ENCODE measurements around the gene CENPH.
"Not testable (repeated sequence)": the region's sequence is repeated elsewhere in the genome, so short reads cannot be mapped to it uniquely, and the experiment has no call there.

Gene CENPH

DNA sequence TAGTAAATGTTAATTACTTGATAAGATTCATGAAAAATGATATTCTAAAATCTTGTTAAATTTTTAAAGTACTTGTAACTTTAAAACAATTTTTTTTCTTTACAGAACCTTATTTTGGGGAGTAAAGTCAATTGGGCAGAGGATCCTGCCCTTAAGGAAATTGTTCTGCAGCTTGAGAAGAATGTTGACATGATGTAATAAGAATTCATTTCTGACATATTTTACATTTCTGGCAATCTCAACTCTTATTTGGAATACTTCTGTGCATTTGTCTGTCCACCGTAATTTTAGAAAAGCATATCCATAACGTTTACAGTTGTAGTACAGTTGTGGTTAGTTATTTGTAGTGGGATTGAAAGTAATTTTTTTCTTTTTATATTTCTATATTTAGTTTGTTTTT, 20.2 kb downstream of the CENPH start:
- no peak for DNase-seq (ENCODE audit: low read depth)

- no peak for DNase-seq (ENCODE audit: low read depth)
These were observed 21.8 kb downstream of the CENPH start for GRCh38 chr5:69211200-69211599.

DNA sequence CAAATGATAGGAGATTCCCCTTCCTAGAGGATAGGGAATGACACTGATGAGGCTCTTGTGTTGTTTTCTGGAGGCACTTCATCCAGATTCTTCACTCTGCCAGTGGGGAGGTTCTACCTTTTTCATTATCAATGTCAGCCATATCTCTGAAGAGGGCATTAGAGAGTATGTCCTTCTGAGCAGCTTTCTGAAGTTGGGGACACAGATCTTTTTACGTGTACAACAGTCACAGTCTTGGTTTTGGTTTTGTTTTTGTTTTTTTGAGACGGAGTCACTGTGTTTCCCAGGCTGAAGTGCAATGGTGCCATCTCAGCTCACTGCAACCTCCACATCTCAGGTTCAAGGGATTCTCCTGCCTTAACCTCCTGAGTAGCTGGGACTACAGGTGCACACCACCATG, 22.6 kb downstream of the CENPH start:
- no peak for DNase-seq (ENCODE audit: low read depth)

DNA sequence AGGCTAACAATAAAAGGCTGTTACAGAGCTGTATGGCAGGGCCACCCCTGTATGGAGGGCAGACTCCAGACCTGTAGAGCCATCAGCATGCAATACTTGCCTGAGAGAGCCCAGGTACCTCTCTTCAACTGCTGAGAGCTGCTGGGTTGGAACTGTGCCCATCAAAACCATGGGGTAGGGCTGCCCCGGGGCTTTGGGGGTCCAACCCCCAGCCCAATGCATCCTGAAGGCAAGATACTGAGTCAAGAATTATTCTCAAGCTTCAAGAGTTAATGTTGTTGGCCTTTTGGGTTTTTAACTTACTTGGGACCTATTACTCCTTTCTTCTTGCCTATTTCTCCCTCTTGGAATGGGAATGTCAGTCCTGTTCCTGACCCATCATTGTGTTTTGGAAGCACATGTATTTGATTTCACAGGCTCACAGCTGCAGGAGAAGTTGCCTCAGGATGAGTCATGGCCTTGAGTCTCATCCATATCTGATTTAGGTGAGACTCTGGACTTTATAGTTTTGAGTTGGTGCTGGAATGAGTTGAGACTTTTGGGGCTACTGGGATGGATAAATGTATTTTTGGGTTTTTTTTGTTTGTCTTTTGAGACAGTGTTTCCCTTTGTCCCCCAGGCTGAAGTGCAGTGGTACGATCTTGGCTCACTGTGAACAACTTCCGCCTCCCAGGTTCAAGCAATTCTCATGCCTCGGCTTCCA, 24.3 kb downstream of the CENPH start:
- DNase-seq (ENCODE audit: low read depth) = no peak

DNA sequence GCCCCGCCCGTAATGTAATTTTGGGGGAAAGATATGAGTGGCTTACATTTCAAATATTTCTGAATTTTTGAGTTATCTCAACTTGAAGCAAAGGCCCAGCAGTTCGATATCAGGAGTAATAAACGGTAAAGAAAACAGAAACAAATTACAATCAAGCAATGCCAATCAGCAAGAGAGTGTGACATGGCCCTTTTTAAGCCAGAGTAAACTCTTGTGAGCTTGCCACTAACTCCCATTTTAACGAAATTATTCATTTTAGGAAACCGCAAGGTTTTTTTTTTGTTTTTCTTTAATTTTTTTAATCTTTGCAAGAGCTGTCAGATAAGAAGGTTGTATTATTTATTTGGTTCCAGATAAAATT, 27.7 kb downstream of the CENPH start:
- DNase-seq (ENCODE audit: low read depth) = no peak

DNA sequence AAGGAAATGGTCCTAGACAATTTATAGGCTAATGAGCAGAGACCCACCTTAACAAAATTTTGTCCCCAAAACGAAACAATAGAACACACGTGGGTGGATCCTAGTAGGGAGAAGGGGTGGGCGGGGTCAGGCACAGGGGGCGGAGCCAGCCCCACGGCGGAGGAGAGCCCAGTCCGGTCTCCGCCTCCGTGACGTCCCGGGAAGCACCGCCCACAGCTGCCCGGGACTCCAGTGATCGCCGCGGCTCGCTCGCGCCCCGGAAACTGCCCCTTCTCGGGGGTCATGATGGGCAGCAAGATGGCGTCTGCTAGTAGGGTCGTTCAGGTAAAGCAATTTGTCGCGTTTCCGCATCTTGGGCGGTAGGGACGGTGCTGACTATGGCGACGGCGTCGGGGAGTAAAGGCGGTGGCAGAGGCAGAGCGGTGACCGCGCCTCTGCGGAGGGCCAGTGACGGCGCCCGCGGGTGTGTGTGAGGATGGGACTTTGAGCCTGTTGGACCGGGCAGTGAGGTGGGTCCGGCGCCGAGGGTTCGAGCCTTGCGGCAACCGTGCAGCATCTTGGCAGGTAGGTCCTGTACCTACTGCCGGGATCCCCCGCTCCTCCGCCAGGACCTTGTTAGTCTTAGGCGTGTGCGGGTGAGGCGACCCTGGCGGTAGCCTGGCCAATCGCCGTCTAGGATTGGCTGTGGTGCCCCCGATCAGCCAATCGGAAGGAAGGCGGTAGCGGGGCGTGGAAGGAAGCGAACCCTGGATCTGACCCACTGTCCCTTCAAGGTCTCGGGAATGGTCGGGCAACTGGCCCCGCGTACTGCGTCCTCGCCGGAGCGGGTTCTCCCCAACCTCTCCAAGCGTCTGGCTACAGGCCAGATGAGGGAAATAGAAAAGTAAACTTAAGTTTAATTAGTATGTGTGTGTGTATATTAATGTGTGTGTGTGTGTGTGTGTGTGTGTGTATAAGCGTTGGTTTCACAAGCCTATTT, 28.5 kb downstream of the CENPH start:
- DNase-seq (ENCODE audit: low read depth) = peak; percentile 93

- no peak for DNase-seq (ENCODE audit: low read depth)
These were observed 30.6 kb downstream of the CENPH start for GRCh38 chr5:69219939-69220338.

DNA sequence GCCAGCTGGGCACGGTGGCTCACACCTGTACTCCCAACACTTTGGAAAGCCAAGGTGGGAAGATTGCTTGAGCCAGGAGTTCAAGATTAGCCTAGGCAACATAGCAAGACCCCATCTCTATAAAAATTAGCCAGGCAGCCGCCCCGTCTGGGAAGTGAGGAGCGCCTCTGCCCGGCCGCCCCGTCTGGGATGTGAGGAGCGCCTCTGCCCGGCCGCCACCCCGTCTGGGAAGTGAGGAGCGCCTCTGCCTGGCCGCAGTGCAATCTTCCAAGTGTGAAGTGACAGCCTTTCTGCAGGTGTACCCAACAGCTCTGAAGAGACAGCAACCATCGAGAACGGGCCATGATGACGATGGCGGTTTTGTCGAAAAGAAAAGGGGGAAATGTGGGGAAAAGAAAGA, 31.0 kb downstream of the CENPH start:
- not testable (repeated sequence) for DNase-seq (ENCODE audit: low read depth)

DNA sequence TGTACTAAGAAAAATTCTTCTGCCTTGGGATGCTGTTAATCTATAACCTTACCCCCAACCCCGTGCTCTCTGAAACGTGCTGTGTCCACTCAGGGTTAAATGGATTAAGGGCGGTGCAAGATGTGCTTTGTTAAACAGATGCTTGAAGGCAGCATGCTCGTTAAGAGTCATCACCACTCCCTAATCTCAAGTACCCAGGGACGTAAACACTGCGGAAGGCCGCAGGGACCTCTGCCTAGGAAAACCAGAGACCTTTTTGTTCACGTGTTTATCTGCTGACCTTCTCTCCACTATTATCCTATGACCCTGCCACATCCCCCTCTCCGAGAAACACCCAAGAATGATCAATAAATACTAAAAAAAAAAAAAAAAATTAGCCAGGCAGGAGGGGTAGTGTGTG, 31.4 kb downstream of the CENPH start:
- not testable (repeated sequence) for DNase-seq (ENCODE audit: low read depth)

DNA sequence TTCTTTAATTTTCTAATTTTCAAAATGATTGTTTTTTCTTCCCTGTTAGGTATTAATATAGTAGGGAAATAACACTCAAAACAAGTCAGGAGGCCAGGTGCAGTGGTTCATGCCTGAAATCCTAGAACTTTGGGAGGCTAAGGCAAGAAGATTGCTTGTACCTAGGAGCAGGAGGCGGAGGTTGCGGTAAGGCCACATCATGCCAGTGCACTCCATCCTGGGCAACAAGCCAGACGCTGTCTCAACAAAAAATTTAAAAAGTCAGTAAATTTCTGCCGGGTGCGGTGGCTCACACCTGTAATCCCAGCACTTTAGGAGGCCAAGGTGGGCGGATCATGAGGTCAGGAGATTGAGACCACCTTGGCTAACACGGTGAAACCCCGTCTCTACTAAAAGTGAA, 35.1 kb downstream of the CENPH start:
- DNase-seq (ENCODE audit: low read depth) = no peak

DNA sequence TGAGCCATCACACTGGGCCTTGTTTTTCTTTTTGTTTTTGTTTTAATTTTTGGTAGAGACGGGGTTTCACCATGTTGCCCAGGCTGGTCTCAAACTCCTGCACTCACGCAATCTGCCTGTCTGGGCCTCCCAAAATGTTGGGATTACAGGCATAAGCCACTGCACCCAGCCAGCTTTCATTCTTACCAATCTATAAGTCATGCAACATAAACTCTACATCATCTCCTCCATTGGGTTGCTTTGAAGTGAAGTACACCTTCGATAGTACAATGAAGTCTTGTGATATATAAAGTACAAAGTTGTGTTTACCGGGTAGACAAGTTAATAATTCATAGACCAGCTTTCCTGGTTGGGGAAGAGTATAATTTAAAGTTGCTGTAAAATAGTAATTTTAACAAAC, 36.5 kb downstream of the CENPH start:
- no peak for DNase-seq (ENCODE audit: low read depth)

DNA sequence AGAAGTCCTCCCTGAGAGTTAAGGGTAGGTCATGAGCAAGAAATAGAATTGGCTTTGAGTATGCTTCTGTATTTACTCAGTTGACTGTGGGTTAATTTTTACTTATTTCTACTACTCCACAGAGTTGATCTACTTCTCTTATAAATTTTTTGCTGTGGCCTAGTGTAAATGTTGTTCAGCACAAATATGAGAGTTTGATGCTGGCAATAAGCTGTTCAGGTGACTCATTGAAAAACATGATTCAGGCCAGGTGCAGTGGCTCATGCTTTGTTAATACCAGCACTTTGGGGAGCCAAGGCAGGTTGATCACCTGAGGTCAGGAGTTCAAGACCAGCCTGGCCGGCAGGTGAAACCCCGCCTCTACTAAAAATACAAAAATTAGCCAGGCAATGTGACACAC, 40.8 kb downstream of the CENPH start:
- DNase-seq (ENCODE audit: low read depth) = no peak

DNA sequence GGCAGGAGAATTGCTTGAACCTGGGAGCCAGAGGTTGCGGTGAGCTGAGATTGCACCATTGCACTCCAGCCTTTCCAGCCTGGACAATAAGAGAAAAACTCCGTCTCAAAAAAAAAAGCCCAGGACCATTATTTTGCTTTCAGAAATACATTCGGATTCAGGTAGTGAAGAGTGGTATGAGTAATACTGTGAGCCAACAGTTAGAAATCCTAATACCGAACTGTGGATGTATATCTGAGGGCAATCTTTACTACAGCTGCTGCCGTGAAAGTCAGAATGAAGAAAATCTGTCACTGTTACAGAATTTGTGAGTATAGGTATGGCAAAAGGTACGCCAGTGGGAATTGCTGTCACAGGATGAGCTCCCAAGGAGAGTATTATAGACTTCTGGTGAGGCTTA, 41.9 kb downstream of the CENPH start:
- DNase-seq (ENCODE audit: low read depth) = no peak

- no peak for DNase-seq (ENCODE audit: low read depth)
These were observed 42.5 kb downstream of the CENPH start for GRCh38 chr5:69231851-69232250.

- peak; percentile 88 for DNase-seq (ENCODE audit: low read depth)
These were observed 45.3 kb downstream of the CENPH start, which contains the start of gene CDK7 for GRCh38 chr5:69234457-69235268. CDK7 (plus strand) TSS chr5:69234886; CDS start chr5:69234976, 90 bp downstream.

- DNase-seq (ENCODE audit: low read depth) = not testable (repeated sequence)
These were observed 47.4 kb downstream of the CENPH start for GRCh38 chr5:69236733-69237132.

GRCh38 chr5:69237877-69238276, 48.5 kb downstream of the CENPH start:
- no peak for DNase-seq (ENCODE audit: low read depth)

DNA sequence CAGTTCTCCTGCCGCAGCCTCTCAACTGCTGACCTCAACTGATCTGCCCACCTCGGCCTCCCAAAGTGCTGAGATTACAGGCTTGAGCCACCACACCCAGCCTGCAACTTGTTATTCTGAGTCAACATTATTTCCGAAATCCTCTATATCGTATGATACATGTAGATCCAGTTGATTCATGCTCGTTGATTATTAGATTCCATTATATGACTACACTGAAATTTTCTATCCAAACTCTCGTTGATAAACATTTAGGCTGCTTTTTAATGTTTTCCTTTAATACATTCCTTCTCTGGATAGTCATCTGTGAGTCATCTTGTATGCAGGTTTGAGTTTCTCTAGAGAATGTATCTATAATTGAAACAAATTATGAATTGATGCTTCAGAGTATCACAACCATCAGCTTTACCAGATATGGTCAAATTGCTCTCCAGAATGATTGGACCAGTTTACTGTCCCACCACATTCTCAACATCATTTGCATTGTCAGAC, 49.4 kb downstream of the CENPH start:
- DNase-seq (ENCODE audit: low read depth) = no peak

GRCh38 chr5:69242215-69242927, 53.0 kb downstream of the CENPH start:
- DNase-seq (ENCODE audit: low read depth) = no peak

DNA sequence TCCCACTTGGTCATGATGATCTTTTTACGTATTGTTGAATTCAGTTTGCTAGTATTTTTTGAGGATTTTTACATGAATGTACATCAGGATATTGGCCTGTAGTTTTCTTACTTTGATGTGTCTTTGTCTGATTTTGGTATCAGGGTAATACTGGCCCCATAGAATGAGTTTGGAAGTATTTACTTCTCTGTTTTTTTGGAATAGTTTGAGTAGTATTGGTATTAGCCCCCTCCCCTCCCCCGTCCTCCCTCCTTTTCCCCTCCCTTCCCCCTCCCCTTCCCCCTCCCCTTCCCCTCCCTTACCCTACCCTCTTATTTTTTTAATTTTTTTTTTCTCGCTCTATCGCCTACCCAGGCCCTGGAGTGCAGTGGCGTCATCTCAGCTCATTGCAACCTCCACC, 55.6 kb downstream of the CENPH start:
- DNase-seq (ENCODE audit: low read depth) = no peak

DNA sequence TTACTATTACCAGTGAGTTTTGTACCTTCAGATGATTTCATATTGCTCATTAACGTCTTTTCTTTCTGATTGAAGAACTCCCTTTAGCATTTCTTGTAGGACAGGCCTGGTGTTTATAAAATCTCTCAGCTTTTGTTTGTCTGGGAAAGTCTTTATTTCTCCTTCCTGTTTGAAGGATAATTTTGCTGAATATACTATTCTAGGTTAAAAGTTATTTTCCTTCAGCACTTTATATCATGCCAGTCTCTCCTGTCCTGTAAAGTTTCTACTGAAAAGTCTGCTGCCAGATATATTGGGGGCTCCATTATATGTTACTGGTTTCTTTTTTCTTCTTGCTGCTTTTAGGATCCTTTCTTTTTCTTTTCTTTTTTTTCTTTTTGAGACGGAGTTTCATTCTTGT, 58.6 kb downstream of the CENPH start:
- no peak for DNase-seq (ENCODE audit: low read depth)

Measured in T follicular helper cell (primary cell).